Measurements from ENCODE around the gene NAV3. TPM values are rescaled to one million over a fixed set of nuclear protein-coding genes. Genes with fewer than 3 reads are reported as not detected.

The NAV3 gene
- total and polyA plus RNA-seq, 4 donors = 0.22 to 1.7 (median 0.71) TPM

GRCh38 chr12:77816196-77816595 lies 14.5 kb upstream of the NAV3 start:
- no peaks in the 10 kb centered on the region for H3K27me3 ChIP-seq (ENCODE audit: control insufficient read depth in 4 of 4, insufficient read depth in 4 of 4, low read length in 3 of 4)
- DNase-seq (ENCODE audit: low spot score) = no peak
- H3K27ac ChIP-seq (ENCODE audit: low read depth in 1 of 2, low read length in 2 of 2) = no peak overlapping the region
- H3K36me3 ChIP-seq (ENCODE audit: control insufficient read depth in 4 of 4, insufficient read depth in 3 of 4, low read depth in 1 of 4, low read length in 3 of 4) = no peaks in the 10 kb centered on the region
- no peak overlapping the region for H3K4me3 ChIP-seq (ENCODE audit: low read depth in 1 of 3, low read length in 3 of 3)
- no peaks in the 10 kb centered on the region for H3K4me1 ChIP-seq (ENCODE audit: control insufficient read depth in 4 of 4, insufficient read depth in 4 of 4, low read length in 3 of 4)
- no peak overlapping the region for H3K9ac ChIP-seq (ENCODE audit: low read depth in 1 of 2, low read length in 2 of 2)
- TF ChIP-seq, protein P1, sequence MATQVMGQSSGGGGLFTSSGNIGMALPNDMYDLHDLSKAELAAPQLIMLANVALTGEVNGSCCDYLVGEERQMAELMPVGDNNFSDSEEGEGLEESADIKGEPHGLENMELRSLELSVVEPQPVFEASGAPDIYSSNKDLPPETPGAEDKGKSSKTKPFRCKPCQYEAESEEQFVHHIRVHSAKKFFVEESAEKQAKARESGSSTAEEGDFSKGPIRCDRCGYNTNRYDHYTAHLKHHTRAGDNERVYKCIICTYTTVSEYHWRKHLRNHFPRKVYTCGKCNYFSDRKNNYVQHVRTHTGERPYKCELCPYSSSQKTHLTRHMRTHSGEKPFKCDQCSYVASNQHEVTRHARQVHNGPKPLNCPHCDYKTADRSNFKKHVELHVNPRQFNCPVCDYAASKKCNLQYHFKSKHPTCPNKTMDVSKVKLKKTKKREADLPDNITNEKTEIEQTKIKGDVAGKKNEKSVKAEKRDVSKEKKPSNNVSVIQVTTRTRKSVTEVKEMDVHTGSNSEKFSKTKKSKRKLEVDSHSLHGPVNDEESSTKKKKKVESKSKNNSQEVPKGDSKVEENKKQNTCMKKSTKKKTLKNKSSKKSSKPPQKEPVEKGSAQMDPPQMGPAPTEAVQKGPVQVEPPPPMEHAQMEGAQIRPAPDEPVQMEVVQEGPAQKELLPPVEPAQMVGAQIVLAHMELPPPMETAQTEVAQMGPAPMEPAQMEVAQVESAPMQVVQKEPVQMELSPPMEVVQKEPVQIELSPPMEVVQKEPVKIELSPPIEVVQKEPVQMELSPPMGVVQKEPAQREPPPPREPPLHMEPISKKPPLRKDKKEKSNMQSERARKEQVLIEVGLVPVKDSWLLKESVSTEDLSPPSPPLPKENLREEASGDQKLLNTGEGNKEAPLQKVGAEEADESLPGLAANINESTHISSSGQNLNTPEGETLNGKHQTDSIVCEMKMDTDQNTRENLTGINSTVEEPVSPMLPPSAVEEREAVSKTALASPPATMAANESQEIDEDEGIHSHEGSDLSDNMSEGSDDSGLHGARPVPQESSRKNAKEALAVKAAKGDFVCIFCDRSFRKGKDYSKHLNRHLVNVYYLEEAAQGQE (IDR thresholded peaks at IDR 0.05) = no peak
- TF ChIP-seq GABPA (IDR thresholded peaks at IDR 0.05 in 1 of 2, conservative IDR thresholded peaks at IDR 0.05 in 1 of 2) (no peak), RAD21 (IDR thresholded peaks at IDR 0.05) (no peak), YY1 (IDR thresholded peaks at IDR 0.05) (no peak), EGR1 (IDR thresholded peaks at IDR 0.05; ENCODE audit: low read depth in 2 of 2) (no peak), FOXA2 (IDR thresholded peaks at IDR 0.05) (no peak), FOXA1 (IDR thresholded peaks at IDR 0.05) (no peak), TAF1 (conservative IDR thresholded peaks at IDR 0.05) (no peak), HNF4A (conservative IDR thresholded peaks at IDR 0.05) (no peak), ZBTB33 (IDR thresholded peaks at IDR 0.05) (no peak), HNF4G (IDR thresholded peaks at IDR 0.05) (no peak)
- TF ChIP-seq, protein P2, sequence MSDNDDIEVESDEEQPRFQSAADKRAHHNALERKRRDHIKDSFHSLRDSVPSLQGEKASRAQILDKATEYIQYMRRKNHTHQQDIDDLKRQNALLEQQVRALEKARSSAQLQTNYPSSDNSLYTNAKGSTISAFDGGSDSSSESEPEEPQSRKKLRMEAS (IDR thresholded peaks at IDR 0.05) = no peak
- TF ChIP-seq, protein P3, sequence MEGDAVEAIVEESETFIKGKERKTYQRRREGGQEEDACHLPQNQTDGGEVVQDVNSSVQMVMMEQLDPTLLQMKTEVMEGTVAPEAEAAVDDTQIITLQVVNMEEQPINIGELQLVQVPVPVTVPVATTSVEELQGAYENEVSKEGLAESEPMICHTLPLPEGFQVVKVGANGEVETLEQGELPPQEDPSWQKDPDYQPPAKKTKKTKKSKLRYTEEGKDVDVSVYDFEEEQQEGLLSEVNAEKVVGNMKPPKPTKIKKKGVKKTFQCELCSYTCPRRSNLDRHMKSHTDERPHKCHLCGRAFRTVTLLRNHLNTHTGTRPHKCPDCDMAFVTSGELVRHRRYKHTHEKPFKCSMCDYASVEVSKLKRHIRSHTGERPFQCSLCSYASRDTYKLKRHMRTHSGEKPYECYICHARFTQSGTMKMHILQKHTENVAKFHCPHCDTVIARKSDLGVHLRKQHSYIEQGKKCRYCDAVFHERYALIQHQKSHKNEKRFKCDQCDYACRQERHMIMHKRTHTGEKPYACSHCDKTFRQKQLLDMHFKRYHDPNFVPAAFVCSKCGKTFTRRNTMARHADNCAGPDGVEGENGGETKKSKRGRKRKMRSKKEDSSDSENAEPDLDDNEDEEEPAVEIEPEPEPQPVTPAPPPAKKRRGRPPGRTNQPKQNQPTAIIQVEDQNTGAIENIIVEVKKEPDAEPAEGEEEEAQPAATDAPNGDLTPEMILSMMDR (IDR thresholded peaks at IDR 0.05; ENCODE audit: low read depth, low read length, missing input control) = no peak
- TF ChIP-seq, protein P4, sequence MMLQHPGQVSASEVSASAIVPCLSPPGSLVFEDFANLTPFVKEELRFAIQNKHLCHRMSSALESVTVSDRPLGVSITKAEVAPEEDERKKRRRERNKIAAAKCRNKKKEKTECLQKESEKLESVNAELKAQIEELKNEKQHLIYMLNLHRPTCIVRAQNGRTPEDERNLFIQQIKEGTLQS (IDR thresholded peaks at IDR 0.05) = no peak
- no peaks in the 10 kb centered on the region for H3K9me3 ChIP-seq (ENCODE audit: control insufficient read depth in 4 of 4, low read length in 3 of 4)

DNA sequence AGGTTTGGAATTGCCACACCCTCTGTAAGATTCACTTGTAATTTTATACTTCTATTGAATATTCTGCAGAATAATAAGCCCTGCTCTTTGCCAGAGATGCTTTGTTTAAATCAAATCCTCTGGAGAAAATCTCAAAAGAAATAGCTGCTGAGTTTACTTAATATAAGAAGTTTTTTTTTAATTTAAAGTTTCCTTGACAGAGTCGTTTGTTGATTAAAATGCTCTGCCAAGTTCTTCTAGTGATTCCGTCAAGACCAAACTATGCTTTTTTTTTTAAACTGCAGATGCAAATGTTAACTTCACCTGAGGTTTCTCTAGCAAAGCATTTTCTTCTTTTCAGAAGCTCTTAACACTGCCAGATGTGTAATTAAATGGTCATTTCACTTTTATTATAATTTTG lies 13.4 kb upstream of the NAV3 start:
- no peaks in the 10 kb centered on the region for H3K9me3 ChIP-seq (ENCODE audit: control insufficient read depth in 4 of 4, low read length in 3 of 4)
- TF ChIP-seq, protein P4 (IDR thresholded peaks at IDR 0.05) = no peak
- no peak overlapping the region for H3K9ac ChIP-seq (ENCODE audit: low read depth in 1 of 2, low read length in 2 of 2)
- H3K36me3 ChIP-seq (ENCODE audit: control insufficient read depth in 4 of 4, insufficient read depth in 3 of 4, low read depth in 1 of 4, low read length in 3 of 4) = no peaks in the 10 kb centered on the region
- WGBS = 61% methylated on average over 2 of the region's 2 CpGs
- no peaks in the 10 kb centered on the region for H3K4me1 ChIP-seq (ENCODE audit: control insufficient read depth in 4 of 4, insufficient read depth in 4 of 4, low read length in 3 of 4)
- no peak overlapping the region for H3K4me3 ChIP-seq (ENCODE audit: low read depth in 1 of 3, low read length in 3 of 3)
- H3K27me3 ChIP-seq (ENCODE audit: control insufficient read depth in 4 of 4, insufficient read depth in 4 of 4, low read length in 3 of 4) = no peaks in the 10 kb centered on the region
- H3K27ac ChIP-seq (ENCODE audit: low read depth in 1 of 2, low read length in 2 of 2) = no peak overlapping the region
- DNase-seq (ENCODE audit: low spot score) = no peak
